ENCODE results near the gene MAFF.

DNA sequence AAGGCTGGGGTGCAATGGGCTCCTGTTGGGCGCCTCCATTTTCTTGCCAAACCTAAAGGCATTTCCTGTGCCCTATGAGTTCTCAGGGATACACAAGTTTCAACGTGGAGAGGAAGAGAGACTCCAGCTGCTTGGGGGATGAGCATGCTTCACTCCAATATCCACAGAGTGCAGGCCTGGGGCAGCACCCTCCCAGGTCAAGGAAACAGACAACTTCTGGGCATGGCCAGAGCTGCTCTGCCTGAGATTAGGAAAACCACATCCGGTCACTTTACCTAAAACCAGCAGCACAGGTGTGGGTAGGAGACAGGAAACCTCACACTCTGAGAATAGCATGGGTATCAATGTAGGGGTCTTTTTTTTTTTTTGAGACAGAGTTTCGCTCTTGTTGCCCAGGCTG is 42.3 kb downstream of the MAFF start:
- TF ChIP-seq EZH2phosphoT487 (IDR thresholded peaks at IDR 0.05; ENCODE audit: low read depth) = no peak
- TF ChIP-seq, protein P1, sequence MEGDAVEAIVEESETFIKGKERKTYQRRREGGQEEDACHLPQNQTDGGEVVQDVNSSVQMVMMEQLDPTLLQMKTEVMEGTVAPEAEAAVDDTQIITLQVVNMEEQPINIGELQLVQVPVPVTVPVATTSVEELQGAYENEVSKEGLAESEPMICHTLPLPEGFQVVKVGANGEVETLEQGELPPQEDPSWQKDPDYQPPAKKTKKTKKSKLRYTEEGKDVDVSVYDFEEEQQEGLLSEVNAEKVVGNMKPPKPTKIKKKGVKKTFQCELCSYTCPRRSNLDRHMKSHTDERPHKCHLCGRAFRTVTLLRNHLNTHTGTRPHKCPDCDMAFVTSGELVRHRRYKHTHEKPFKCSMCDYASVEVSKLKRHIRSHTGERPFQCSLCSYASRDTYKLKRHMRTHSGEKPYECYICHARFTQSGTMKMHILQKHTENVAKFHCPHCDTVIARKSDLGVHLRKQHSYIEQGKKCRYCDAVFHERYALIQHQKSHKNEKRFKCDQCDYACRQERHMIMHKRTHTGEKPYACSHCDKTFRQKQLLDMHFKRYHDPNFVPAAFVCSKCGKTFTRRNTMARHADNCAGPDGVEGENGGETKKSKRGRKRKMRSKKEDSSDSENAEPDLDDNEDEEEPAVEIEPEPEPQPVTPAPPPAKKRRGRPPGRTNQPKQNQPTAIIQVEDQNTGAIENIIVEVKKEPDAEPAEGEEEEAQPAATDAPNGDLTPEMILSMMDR (IDR thresholded peaks at IDR 0.05; ENCODE audit: low read depth, low read length) = no peak

Measured in OCI-LY3 (cell line).